Bronchial epithelial cell (primary cell): ENCODE data around the gene MTRF1. TPM values are rescaled to one million over a fixed set of nuclear protein-coding genes. Genes with fewer than 3 reads are reported as not detected.
"Not testable (repeated sequence)": the region's sequence is repeated elsewhere in the genome, so short reads cannot be mapped to it uniquely, and the experiment has no call there.

Experiments used
- DNase-seq: peaks from one replicate; pipeline ENCODE4 v3.0.0-alpha.2; 2010; ENCODE audit warnings: low read depth
- FAIRE-seq: peaks from 2 replicates; lab custom pipeline; 2011; peaks lifted over from hg19 to GRCh38; lab: Jason Lieb, UNC
- H3K27me3 ChIP-seq: 2 replicates; pipeline ENCODE4 v1.5.1; 2011; ENCODE audit warnings: low read length; ENCODE audit not compliant: control insufficient read depth, insufficient read depth
- H3K36me3 ChIP-seq: 2 replicates; pipeline ENCODE4 v1.5.1; 2011; ENCODE audit warnings: low read length; ENCODE audit not compliant: control insufficient read depth, insufficient read depth
- H3K4me3 ChIP-seq: 2 replicates; pipeline ENCODE4 v1.5.1; 2011; ENCODE audit warnings: mild to moderate bottlenecking, low read depth, low read length, control low read depth
- total RNA-seq: library from RNA; depleted of rRNA; stranded (reverse); fragments of >200 nt; gene quantifications from 2 replicates; pipeline ENCODE4 v1.2.1, GENCODE V29; 2014
- TF ChIP-seq, protein P1 (sequence below): IDR thresholded peaks from 2 replicates; pipeline ENCODE4 v1.5.1; 2011; ENCODE audit warnings: mild to moderate bottlenecking, moderate library complexity, low read length, control low read depth, inconsistent platforms; ENCODE audit not compliant: insufficient read depth, severe bottlenecking

MTRF1 gene
- total RNA-seq, 1 donor from 2014 or later: 10.0 TPM

DNA sequence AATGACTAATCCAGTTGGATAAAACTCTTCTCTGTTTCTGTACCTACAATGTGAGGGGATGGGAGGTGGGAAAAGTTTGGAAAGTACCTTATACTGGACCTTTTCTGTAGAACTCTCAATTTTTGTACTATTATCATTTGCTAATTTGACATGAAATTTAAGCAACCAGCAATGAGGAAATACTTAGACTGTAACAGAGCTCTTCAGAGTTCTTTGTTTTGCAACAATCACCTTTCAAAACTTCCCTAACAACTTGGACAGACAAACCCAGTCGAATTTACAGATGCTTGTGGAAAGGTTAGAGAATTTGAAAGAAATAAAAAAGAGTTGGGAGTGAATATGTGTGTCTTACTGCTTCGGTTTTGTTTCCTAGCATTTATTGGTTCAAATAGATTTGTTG is 85.8 kb downstream of the MTRF1 start:
- FAIRE-seq (no peak), DNase-seq (no peak)
- Histone ChIP-seq H3K36me3 (no peaks in the 10 kb centered on the region), H3K4me3 (no peak overlapping the region), H3K27me3 (no peaks in the 10 kb centered on the region)
- TF ChIP-seq, protein P1, sequence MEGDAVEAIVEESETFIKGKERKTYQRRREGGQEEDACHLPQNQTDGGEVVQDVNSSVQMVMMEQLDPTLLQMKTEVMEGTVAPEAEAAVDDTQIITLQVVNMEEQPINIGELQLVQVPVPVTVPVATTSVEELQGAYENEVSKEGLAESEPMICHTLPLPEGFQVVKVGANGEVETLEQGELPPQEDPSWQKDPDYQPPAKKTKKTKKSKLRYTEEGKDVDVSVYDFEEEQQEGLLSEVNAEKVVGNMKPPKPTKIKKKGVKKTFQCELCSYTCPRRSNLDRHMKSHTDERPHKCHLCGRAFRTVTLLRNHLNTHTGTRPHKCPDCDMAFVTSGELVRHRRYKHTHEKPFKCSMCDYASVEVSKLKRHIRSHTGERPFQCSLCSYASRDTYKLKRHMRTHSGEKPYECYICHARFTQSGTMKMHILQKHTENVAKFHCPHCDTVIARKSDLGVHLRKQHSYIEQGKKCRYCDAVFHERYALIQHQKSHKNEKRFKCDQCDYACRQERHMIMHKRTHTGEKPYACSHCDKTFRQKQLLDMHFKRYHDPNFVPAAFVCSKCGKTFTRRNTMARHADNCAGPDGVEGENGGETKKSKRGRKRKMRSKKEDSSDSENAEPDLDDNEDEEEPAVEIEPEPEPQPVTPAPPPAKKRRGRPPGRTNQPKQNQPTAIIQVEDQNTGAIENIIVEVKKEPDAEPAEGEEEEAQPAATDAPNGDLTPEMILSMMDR: no peak

DNA sequence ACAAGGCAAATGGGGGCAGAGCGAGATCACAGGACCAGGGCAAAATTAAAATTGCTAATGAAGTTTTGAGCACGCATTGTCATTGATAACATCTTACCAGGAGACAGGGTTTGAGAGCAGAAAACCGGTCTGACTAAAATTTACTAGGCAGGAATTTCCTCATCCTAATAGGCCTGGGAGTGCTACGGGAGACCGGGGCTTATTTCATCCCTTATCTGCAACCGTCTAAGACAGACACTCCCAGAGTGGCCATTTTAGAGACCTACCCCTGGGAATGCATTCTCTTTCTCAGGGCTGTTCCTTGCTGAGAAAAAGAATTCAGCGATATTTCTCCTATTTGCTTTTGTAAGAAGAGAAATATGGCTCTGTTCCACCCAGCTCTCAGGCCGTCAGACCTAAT is 87.8 kb downstream of the MTRF1 start:
- not testable (repeated sequence) for H3K36me3 ChIP-seq, H3K4me3 ChIP-seq, FAIRE-seq, H3K27me3 ChIP-seq, DNase-seq

Other genes starting within 250 kb of the MTRF1 start
- gene ELF1, start 244.3 kb downstream of the MTRF1 start, total RNA-seq: 57.7 and 71.3 TPM in 2 replicates
- 6.8 and 10.1 TPM in 2 replicates for gene WBP4, start 202.1 kb downstream of the MTRF1 start, total RNA-seq
- 4.6 and 6.3 TPM in 2 replicates for gene KBTBD6, start 130.8 kb downstream of the MTRF1 start, total RNA-seq
- gene KBTBD7, start 69.0 kb downstream of the MTRF1 start, total RNA-seq: 7.2 and 9.5 TPM in 2 replicates
- 7.3 and 7.6 TPM in 2 replicates for gene NAA16, start 47.7 kb upstream of the MTRF1 start, total RNA-seq
- 2.3 and 13.2 TPM in 2 replicates for gene RGCC, start 194.0 kb upstream of the MTRF1 start, total RNA-seq